ENCODE data around the gene MBD3L4.

MBD3L4 gene

DNA sequence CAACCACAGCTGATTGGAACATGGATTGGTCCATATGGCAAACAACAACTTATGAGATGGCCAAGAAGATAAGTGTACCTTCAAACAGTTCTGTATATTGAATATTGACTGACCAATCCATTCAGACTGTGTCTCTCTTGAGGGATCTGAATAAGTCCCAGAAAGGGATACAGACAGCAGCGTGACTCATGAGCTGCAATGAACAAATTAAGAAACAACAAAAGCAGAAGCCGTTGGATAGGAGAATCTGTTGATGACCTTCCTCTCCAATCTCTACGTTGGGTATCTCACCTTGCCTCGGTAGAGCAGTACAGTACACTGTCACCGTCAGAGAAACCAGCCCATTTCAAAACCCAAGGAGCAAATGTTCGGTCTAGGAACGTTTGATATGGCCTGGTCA is 40.0 kb downstream of the MBD3L4 start:
- no peaks in the 10 kb centered on the region for H3K36me3 ChIP-seq (ENCODE audit: insufficient read depth, low read length)
- no peak overlapping the region for H3K9ac ChIP-seq (ENCODE audit: low read depth, low read length)
- H3K4me2 ChIP-seq (ENCODE audit: low read length) = no peak overlapping the region
- peaks cover 11% of the 10 kb centered on the region for H3K9me3 ChIP-seq (replicated peaks; ENCODE audit: low read length)
- H3K27me3 ChIP-seq (ENCODE audit: control insufficient read depth, insufficient read depth, low read length) = no peaks in the 10 kb centered on the region
- H3K4me1 ChIP-seq (ENCODE audit: control insufficient read depth, insufficient read depth, low read length) = no peaks in the 10 kb centered on the region
- H3K4me3 ChIP-seq (ENCODE audit: low read length) = no peak overlapping the region

DNA sequence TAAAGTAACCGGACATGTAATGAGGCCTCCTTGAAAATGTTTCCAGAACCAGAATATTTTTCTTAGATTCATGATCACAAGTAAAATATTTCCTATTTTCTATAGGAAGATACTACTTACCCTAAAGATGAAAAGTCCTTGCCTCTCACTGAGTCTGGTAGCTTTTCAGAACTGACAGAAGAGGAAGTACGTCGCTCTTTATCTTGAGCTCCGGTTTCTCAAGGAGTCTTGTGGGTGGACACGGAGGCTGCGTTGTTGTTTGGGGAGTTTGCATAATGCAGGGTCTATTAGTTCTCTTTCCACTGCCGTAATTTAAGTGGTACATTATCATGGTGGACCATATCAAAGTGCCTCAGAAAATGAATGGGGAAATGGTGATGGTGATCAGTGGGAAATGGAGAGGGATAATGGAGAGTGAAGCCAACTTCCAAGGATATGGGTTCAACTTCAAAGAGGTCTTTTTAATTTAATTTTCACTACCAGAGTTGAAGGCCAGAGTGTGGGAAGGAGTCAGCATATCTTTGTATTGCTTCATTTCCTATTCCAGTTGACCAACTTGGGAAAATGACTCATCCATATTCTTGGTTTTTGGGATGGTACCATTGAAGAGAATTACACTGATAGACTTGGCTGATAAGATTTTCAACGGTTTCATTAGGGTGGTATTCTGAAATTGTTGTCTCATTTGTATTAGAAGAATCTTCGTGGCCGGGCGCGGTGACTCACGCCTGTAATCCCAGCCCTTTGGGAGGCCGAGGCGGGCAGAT is 42.1 kb downstream of the MBD3L4 start:
- no peak overlapping the region for H3K4me2 ChIP-seq (ENCODE audit: low read length)
- peaks cover 15% of the 10 kb centered on the region for H3K9me3 ChIP-seq (replicated peaks; ENCODE audit: low read length)
- no peak overlapping the region for H3K9ac ChIP-seq (ENCODE audit: low read depth, low read length)
- no peak overlapping the region for H3K4me3 ChIP-seq (ENCODE audit: low read length)
- H3K36me3 ChIP-seq (ENCODE audit: insufficient read depth, low read length) = no peaks in the 10 kb centered on the region
- no peaks in the 10 kb centered on the region for H3K4me1 ChIP-seq (ENCODE audit: control insufficient read depth, insufficient read depth, low read length)
- H3K27me3 ChIP-seq (ENCODE audit: control insufficient read depth, insufficient read depth, low read length) = no peaks in the 10 kb centered on the region

DNA sequence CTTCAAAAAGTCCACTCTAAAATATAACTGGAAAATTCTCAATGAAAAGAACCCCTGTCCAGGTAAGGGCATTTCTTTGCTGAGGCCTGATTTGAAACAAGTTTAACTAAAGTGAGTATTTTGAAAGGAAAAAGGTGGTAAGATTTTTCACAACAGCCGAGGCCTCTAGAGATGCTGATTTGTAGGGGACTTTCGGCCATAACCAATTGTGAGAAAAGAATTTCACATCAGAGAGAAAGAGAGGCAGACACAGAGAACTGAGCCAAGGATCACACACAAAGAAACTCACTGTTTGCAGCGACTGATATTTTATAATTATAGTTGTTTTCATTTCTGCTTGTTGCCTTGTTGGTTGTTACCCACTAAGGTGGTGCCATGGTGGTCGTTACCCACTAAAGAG is 43.2 kb downstream of the MBD3L4 start:
- H3K4me1 ChIP-seq (ENCODE audit: control insufficient read depth, insufficient read depth, low read length) = no peaks in the 10 kb centered on the region
- H3K9ac ChIP-seq (ENCODE audit: low read depth, low read length) = no peak overlapping the region
- H3K36me3 ChIP-seq (ENCODE audit: insufficient read depth, low read length) = no peaks in the 10 kb centered on the region
- peaks cover 15% of the 10 kb centered on the region for H3K9me3 ChIP-seq (replicated peaks; ENCODE audit: low read length)
- no peaks in the 10 kb centered on the region for H3K27me3 ChIP-seq (ENCODE audit: control insufficient read depth, insufficient read depth, low read length)
- no peak overlapping the region for H3K4me3 ChIP-seq (ENCODE audit: low read length)
- H3K4me2 ChIP-seq (ENCODE audit: low read length) = no peak overlapping the region

DNA sequence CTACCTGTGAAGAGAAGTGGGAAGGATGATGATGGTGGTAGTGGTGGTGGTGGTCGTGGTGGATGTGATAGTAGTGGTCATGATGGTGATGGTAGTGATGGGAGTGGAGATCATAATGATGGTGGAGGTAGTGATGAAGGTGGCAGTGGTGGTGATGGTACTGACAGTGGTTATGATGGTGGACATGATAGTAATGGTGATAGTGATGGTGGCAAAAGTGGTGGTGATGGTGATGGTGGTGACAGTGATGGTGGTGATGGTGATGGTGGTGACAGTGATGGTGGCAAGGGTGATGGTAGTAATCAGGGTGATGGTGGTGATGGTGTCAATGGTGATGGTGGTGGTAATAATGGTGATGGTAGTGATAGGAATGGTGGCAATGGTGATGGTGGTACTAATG is 44.9 kb downstream of the MBD3L4 start:
- H3K27me3 ChIP-seq (ENCODE audit: control insufficient read depth, insufficient read depth, low read length) = no peaks in the 10 kb centered on the region
- H3K4me2 ChIP-seq (ENCODE audit: low read length) = no peak overlapping the region
- no peaks in the 10 kb centered on the region for H3K4me1 ChIP-seq (ENCODE audit: control insufficient read depth, insufficient read depth, low read length)
- H3K36me3 ChIP-seq (ENCODE audit: insufficient read depth, low read length) = no peaks in the 10 kb centered on the region
- peaks cover 6% of the 10 kb centered on the region for H3K9me3 ChIP-seq (replicated peaks; ENCODE audit: low read length)
- H3K4me3 ChIP-seq (ENCODE audit: low read length) = no peak overlapping the region
- no peak overlapping the region for H3K9ac ChIP-seq (ENCODE audit: low read depth, low read length)

DNA sequence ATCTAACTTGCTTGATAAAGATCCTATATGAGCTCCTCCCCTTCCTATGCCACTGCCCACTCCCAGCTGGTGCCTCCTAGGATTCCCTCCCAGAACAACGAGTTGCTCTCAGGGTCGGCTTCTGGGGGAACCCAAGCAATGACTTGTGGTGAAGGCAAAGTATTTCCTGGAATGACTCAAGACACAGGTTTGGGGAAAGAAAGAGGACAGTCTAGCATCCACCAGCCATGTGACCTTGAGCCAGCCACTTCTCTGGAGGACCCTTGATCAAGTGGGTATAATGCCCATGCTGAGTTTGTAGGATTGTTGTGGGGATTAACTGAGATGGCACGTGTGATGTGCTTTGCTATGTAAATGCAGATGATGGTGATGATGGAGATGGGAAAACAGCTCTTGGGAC is 51.7 kb downstream of the MBD3L4 start:
- H3K4me1 ChIP-seq (ENCODE audit: control insufficient read depth, insufficient read depth, low read length) = no peaks in the 10 kb centered on the region
- no peak overlapping the region for H3K4me2 ChIP-seq (ENCODE audit: low read length)
- no peaks in the 10 kb centered on the region for H3K27me3 ChIP-seq (ENCODE audit: control insufficient read depth, insufficient read depth, low read length)

DNA sequence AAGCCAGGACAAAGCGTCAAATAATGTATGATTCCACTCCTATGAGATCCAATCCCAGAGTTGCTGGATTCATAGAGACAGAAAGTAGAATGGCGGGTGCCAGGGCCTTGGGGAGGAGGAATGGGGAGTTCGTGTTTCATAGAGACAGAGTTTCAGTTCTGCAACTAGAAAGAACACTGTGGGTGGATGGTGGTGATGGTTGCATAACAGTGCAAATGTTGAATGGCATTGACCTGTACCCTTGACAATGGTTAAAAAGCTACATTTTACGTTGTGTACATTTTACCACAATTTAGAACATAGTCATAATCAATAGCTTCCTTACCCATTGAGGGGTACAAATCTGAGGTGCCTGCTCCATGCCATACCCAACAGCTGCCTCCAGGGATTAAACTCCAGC is 52.1 kb downstream of the MBD3L4 start:
- Histone ChIP-seq H3K4me1 (ENCODE audit: control insufficient read depth, insufficient read depth, low read length) (no peaks in the 10 kb centered on the region), H3K9ac (ENCODE audit: low read depth, low read length) (no peak overlapping the region), H3K36me3 (ENCODE audit: insufficient read depth, low read length) (no peaks in the 10 kb centered on the region), H3K9me3 (replicated peaks; ENCODE audit: low read length) (no peaks in the 10 kb centered on the region), H3K4me2 (ENCODE audit: low read length) (no peak overlapping the region), H3K27me3 (ENCODE audit: control insufficient read depth, insufficient read depth, low read length) (no peaks in the 10 kb centered on the region), H3K4me3 (ENCODE audit: low read length) (no peak overlapping the region)

More for the DNA sequence above, 51.7 kb downstream of the MBD3L4 start:
- no peaks in the 10 kb centered on the region for H3K36me3 ChIP-seq (ENCODE audit: insufficient read depth, low read length)
- no peak overlapping the region for H3K9ac ChIP-seq (ENCODE audit: low read depth, low read length)
- H3K9me3 ChIP-seq (replicated peaks; ENCODE audit: low read length) = no peaks in the 10 kb centered on the region
- H3K4me3 ChIP-seq (ENCODE audit: low read length) = no peak overlapping the region
